GM20431 (cell line): Measurements from ENCODE around the gene CFAP97.
"Not testable (repeated sequence)": the region's sequence is repeated elsewhere in the genome, so short reads cannot be mapped to it uniquely, and the experiment has no call there.

Experiments
- in situ Hi-C: fragments of 300-500 bp; cut with MseI, MboI; formaldehyde crosslinking; loops from one replicate; pipeline ENCODE4 v1.15.0; 2020; ENCODE audit warnings: low sequenced_read_pairs; ENCODE audit not compliant: unreplicated experiment

CFAP97 gene

DNA sequence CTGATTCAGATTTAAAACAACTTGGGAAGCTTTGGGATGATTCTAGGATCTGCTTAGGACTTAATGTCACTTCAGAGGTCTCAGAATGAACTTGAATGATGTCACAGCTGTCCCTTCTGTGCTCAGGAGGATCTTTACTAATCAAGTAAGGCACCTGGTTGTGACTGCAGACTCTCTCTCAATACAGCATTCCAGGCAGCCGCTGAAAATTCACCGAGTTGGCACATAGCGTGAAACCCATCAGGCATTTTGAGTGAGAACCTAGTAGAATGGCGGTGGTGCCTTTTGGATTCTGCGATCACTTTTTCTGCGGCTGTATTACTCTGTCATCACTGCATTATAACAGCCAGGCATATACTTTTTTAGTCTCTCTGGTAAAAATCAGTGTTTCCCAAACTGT is 22.1 kb upstream of the CFAP97 start:
- in situ Hi-C loops = no loop called here

DNA sequence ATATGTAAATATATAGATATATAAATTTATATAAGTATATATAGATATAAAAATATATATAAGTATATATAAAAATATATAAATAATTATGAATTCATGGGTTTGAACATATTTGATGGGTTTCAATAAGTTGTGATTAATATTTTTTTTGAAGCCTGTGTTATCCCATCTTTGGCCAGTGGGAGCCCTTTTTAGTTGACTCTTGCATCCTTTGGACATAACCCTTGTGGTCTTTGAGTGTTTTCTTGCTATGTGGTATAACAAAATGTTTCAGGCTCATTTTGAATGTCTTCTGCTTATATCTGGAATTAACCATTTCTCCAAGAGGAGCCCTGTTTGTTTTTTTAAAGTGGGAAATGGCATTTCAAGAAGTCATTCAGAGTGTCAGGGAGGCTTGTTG is 20.8 kb upstream of the CFAP97 start:
- in situ Hi-C loops = no loop called here

DNA sequence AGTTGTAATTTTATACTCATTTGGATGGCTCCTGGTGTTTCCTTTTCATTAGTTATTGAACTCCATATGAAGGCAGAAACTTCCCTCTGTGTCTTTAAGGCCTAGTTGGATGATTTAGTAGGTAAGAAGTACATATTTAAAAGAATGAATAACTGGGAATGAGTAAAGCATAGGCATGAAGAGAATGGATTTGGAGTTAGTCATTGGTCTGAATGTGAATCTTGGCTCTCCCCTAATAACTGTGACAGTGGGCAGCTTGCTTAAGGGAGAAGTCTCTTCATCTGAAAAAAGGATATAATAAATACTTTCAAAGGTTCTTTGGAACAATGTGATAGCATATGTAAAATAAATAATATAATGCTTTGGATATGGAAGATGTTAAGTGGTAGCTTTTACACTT is 18.8 kb upstream of the CFAP97 start:
- in situ Hi-C loops = no loop called here

DNA sequence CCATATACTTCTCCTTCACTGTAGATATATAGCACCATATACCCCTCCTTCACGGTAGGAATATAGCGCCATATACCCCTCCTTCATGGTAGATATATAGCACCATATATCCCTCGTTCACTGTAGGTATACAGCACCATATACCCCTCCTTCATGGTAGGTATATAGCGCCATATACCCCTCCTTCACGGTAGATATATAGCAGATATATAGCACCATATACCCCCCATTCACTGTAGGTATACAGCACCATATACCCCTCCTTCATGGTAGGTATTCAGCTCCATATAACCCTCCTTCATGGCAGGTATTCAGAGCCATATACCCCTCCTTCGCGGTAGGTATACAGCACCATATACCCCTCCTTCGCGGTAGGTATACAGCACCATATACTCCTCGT is 18.1 kb upstream of the CFAP97 start:
- in situ Hi-C loops = no loop called here

DNA sequence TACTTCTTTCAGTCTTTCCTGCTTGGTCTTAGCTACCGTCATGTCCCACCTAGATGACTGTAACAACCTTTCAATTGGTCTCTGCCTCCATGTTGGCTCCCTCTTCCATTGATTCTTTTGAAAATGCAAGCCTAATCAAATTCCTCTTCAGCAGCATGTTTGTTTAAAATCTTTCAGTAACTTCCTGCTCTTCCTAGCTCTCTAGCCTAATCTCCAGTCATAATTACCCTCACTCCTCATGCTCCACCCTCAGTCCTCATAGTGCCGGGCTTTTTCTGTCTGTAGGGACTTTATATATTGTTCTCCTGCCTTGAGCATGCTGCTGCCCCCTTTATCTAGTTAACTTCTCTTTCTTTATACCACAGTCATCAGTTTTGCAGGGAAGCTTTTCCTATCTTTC is 17.7 kb upstream of the CFAP97 start:
- in situ Hi-C loops = no loop called here

DNA sequence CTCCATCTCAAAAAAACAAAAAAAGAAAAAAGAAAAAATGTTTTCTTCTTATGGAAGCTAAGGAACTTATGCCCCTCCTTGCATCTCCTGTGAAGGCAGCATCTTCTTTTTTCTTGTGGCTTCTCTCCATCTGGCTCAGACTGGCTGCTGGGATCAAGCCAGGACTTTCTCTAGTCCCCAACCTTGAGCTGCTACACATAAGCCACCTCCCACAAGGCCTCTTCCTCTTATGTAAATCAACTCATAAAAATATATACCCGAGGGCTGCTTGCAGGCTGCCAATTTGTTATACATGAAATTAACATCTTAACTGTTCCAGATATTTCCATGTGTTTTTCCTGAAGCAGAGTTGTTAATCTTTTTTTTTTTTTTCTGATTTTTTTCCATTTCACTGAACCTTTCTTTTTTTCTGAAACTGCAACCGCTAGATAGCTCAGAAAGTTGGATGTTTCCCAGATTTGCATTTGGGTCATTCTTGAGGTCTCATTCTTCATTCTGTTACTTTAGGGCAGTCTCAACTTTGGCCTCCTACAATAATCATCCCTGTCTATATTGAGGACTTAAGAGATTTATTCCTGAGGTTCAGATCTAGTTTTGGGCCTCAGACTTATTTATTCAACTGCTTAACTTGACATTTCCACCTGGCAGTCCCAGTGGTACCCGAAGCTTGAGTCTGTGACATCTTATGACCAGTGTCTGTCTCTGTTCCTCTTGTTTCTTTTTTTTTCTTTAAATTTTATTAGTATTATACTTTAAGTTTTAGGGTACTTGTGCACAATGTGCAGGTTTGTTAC is 15.9 kb upstream of the CFAP97 start:
- in situ Hi-C loops = no loop called here

DNA sequence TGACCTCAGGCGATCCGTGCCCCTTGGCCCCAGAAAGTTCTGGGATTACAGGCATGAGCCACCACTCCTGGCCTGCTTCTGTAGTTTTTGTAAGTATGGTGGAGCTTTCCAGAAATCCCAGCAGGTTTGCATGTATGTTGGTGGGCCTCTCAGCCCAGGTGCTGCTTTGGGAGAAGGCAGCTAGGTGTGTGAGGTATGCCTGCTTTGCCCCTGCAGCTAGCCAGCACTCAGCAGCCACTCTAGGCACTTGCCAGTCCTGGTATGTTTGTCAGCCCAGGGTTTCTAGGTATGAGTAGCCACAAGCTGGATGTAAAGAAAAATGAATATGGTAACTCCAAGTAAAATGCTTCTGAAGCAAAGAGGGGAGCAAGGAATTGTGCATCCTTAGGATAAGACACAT is 14.5 kb upstream of the CFAP97 start:
- in situ Hi-C loops = no loop called here

DNA sequence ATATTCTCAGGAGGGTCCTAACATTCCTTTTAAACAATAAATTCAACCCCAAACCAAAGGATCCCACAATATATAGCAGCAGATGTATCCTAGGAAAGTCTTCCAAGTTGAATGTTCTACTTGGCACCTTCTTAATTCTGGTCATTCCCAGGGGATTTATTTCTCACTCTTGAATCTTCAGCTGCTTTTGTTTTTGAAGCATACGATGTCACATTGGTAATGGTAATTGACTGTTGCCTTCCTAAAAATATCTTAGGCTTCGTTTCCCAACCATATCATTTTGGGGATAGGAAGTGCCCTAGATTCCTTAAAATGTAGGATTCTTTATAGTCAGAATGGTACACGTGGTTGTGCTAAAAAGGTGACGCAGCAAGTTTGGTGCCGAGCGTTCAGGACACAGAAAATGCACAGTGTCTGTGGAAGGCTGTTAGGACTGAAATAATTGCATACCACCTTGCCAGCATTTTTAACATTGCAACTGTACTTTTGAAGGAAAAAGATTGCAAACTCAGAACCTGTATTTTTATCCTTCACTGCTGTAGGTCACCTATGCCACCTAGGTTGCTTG is 13.7 kb upstream of the CFAP97 start:
- in situ Hi-C loops = no loop called here

DNA sequence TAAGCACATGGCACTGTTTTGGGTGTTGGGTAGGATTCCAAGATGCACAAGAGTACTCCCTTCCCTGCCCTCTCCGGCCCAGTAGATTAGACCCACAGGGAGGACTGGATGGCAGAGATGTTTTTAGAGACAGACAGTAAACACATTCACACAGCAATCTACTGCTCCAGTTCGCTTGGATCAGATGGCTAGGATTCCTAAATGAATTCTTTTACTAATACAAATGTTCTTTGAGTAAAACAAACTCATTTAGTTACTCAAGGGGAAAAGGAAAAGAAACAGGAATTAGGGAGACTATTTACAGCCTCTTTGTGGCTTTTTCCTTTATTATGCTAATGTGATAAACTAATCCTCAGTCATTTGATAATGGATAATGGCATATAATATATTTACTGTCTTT is 11.5 kb upstream of the CFAP97 start:
- in situ Hi-C loops = no loop called here

DNA sequence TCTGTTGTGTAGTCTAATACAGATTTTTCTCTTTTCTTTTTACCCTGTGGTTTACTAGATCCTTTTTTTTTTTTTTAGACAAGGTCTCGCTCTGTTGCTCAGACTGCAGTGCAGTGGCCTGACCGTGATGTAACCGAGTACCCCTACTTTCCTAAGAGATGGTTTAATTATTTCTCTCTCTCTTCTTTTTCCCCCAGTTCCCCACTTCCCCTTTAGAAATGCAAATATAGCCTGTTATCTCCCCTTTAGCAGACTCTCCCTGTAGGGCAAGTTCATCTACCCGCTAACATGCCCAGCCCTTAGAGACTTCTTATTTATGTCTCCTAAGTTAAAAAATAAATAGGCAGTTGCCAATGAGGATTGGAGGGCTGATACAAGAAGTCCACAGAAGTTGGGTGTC is 10.1 kb upstream of the CFAP97 start:
- in situ Hi-C loops = no loop called here

DNA sequence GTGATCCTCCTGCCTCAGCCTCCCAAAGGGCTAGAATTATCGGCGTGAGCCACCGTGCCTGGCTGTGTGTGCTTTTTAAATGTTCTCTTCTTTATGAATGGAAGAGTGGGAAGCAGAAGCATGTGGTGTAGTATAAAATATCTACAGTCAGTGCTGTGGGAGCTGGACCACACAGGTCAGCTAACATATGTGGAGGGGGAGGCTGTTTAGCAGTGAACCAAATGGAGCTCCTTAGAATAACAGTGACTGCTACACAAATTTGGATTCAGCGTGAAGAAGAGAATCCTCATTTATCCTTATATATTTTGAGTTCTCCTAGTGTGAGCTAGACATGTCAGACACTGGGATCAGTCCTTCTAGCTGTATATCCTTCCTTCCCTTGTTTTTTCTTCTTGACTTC is 8.8 kb upstream of the CFAP97 start:
- in situ Hi-C loops = no loop called here

DNA sequence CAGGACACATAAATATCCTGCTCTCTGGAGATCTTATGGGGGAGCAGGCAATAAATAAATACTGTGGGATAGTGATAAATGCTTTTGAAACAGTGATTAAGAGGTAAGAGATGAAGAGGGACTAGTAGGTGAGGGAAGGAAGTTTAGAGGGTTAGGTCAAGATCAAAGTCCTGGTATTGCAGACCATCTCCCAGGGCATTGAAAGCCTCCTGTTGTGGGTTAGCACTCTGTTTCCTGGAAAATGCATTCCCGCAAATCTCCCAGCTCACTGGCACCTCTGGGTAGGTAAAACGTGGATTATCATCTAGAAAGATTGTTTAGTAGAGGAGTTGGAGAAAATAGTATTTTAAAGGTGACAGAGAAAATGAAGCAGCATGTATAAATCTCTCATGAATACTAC is 7.8 kb upstream of the CFAP97 start:
- in situ Hi-C loops = no loop called here

DNA sequence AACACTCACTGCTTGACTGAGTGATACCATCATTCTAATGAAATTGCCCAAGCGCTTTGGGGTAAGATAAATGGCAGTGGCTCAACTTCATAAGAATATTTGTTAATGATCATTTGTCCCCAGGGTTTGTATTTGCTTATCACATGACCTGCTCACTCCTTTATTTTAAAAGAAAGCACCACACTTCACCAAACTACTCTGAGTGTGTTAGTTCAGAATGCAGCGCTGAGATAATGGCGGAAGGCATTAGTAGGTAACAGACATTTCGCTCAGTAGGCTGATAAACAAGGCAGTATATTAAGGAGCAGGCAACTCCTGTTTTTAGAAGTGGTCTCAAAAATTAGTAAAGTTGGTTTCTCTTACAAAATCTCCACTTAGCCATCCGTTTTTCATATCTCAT is 7.2 kb upstream of the CFAP97 start:
- in situ Hi-C loops = no loop called here

DNA sequence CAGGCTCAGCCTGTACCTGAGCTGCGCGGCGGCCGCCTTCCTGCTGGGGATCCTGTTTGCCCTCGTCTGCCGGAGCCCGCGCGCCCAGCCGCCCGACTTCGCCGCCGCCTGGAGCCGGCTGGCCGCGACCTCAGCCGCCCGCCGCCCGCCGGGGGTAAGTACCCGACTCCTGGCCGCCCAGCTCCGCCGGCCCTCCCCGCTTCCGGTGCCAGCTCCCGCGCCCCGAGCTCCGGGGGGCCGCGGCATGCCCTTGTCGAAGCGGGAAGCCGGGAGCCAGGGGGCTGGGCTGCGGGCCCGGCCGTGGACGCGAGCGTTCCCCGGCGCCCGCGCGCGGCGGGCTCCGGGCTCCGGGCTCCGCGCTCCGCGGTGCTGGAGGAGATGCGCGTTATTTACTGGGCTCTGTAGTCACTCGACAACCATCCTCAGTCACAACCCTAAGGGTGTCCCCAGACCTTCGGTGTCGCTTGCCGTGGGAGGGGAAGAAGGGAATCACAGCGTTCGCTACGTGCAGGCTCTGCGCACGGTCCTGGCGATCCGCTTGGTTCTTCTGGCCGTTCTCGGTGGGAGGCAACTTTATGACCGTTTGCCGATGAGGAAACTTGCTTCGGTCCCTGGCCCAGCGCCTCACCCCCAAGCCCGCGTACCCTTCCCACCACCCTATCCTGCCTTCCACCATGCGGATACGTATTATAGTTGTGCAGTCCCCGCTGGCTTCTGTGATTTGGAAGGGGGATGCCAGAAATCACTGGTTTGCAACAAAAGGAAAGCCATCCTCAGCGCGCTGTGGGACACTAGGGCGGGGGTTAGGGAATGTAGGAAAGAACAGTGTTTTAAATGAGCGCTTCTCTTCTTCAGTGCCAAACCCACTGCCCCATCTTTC is 6.5 kb upstream of the CFAP97 start:
- in situ Hi-C loops = no loop called here

DNA sequence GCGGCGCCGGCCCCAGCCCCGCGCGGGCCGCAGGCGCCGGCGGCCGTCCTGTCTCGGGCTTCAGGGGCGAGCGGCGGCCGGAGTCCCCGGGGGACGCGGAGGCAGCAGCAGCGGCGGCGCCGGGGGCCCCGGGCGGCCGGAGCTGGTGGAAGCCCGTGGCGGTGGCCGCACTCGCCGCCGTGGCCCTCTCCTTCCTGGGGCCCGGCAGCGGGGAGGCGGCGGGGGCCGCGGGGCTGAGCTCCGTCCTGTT is 6.0 kb upstream of the CFAP97 start:
- in situ Hi-C loops = not testable (repeated sequence)

DNA sequence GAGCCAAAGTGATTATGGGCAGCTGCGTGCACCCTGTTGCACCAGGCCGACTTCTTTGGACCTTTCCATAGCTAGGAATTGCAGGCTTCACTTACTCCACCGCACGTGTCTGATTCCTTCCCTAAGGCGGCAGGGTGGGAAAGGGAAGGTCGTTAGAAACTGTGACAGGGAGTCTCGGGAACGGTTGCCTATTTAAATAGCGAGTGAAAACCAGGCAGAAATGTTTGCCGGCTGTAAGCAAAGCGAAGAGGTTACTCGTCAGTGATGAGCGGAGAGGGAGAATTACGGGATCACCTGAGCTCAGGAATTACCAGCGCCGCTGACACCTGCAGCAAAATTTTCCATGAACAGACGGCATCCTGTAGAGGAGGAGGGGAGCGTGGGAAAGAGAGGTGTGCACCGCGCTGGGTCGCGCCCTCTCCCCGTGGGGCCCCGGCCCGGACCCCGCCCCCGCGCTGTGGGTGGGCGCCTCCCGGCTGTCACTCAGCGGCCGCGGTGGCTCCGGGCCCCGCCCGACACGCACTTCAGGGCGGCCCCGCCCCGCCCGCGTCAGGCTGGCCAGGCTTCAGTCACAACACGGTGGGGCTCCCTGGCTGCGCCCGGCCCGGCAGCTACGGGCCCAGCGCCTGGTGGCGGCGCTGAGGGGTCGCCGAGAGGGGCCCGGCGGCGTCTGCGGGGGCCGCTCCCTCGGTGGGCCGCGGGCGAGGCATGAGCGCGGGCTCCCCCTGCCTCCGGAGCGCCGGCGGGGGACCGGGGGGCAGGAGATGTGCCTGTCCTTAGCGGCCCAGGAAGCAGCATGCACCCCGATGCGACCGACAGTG is 5.4 kb upstream of the CFAP97 start, which contains the start of gene SNX25:
Gene SNX25 (plus strand): TSS at position 568 of the 821 bp plus-strand sequence. CDS start 229 bp downstream, at position 797.
- in situ Hi-C loops = no loop called here

DNA sequence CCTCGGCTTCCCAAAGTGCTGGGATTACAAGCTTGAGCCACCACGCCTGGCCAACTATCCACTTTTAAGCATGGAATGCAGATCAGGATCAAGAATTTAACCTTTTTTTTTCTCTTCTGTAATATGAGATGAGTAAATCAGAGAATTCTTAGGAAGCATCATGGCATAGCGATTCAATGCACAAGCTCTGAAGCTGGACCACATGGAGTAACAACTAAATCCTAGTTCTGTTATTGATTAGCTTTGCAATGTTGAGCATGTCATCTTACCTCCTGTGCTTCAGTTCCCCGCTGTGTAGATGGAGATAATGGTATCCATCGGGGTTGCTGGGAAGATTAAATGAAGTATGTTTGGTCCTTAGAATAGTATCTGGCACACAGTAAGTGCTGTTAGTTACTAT is 3.7 kb upstream of the CFAP97 start:
- in situ Hi-C loops = no loop called here

DNA sequence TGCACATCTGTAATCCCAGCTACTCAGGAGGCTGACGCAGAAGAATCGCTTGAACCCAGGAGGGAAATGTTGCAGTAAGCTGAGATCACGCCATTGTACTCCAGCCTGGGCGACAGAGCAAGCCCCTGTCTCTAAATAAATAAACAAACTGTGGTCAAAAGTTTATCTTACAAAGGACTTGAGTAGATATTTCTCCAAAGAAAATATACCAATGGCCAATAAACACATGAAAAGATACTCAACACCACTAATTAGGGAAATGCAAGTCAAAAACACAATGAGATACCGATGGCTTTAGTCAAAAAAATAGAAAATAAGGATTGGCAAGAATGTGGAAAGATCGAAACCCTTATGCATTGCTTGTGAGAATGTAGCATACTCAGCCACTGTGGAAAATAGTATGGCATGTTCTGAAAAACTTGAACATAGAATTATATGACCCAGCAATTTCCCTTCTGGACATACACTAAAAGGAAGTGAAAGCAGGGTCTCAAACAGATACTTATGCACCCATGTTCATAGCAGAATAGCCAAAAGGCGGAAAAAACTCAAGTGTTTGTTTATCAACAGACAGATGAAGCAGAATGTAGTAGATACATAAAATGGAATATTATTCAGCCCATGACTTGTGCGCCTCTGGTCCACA is 2.0 kb upstream of the CFAP97 start:
- in situ Hi-C loops = no loop called here

DNA sequence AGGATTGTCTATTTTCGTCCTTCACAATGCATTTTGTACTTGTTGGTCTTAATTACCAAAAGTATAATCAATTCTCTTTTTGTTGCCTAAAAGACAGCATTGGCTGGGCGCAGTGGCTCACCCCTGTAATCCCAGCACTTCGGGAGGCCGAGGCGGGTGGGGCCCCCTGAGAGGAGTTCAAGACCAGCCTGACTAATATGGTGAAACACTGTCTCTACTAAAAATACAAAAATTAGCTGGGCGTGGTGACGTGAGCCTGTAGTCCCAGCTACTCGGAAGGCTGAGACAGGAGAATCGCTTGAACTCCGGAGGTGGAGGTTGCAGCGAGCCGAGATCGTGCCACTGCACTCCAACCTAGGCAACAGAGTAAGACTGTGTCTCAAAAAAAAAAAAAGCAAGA is 1.3 kb upstream of the CFAP97 start:
- in situ Hi-C loops = not testable (repeated sequence)
